NCI-H345 treated with DMSO at 0.1 percent for 48 hours (cell line): ENCODE results near the gene HMGN3.
"Not testable (repeated sequence)": the region's sequence is repeated elsewhere in the genome, so short reads cannot be mapped to it uniquely, and the experiment has no call there.

ENCODE experiments used
- DNase-seq: peaks from one replicate; lab custom pipeline; 2025; ENCODE audit not compliant: unreplicated experiment; lab: John Stamatoyannopoulos, UW

The HMGN3 gene

GRCh38 chr6:79234150-79235022, at the start of gene HMGN3:
HMGN3 (minus strand) TSS chr6:79234682.
- DNase-seq, result peak; percentile 93

- DNase-seq, result no peak
Measured at GRCh38 chr6:79280756-79281155, 46.3 kb upstream of the HMGN3 start.

- DNase-seq, result no peak
Measured at GRCh38 chr6:79277109-79277508, 42.6 kb upstream of the HMGN3 start.

GRCh38 chr6:79269877-79270276, 35.4 kb upstream of the HMGN3 start:
- DNase-seq, result no peak

GRCh38 chr6:79267128-79267527, 32.6 kb upstream of the HMGN3 start:
- no peak for DNase-seq

GRCh38 chr6:79266051-79266450, 31.6 kb upstream of the HMGN3 start:
- no peak for DNase-seq

GRCh38 chr6:79263359-79263758, 28.9 kb upstream of the HMGN3 start:
- DNase-seq, result no peak

- no peak for DNase-seq
Measured at GRCh38 chr6:79261666-79262065, 27.2 kb upstream of the HMGN3 start.

- DNase-seq, result no peak
Measured at GRCh38 chr6:79260772-79261171, 26.3 kb upstream of the HMGN3 start.

- DNase-seq, result no peak
Measured at GRCh38 chr6:79257381-79258205, 23.1 kb upstream of the HMGN3 start.

- DNase-seq, result not testable (repeated sequence)
Measured at GRCh38 chr6:79256770-79257169, 22.3 kb upstream of the HMGN3 start.

- DNase-seq, result not testable (repeated sequence)
Measured at GRCh38 chr6:79255086-79255485, 20.6 kb upstream of the HMGN3 start.

- no peak for DNase-seq
Measured at GRCh38 chr6:79250559-79250958, 16.1 kb upstream of the HMGN3 start.

- no peak for DNase-seq
Measured at GRCh38 chr6:79250107-79250514, 15.6 kb upstream of the HMGN3 start.

GRCh38 chr6:79249136-79249535, 14.7 kb upstream of the HMGN3 start:
- DNase-seq, result no peak

GRCh38 chr6:79246891-79247290, 12.4 kb upstream of the HMGN3 start:
- no peak for DNase-seq

- no peak for DNase-seq
Measured at GRCh38 chr6:79241228-79241627, 6.7 kb upstream of the HMGN3 start.

- DNase-seq, result no peak
Measured at GRCh38 chr6:79240509-79240908, 6.0 kb upstream of the HMGN3 start.

- no peak for DNase-seq
Measured at GRCh38 chr6:79239536-79240168, 5.2 kb upstream of the HMGN3 start.

GRCh38 chr6:79238919-79239318, 4.4 kb upstream of the HMGN3 start:
- no peak for DNase-seq

- no peak for DNase-seq
Measured at GRCh38 chr6:79236711-79237110, 2.2 kb upstream of the HMGN3 start.
